HG03520 (cell line): ENCODE results near the gene CCDC60.

Experiments used
- ATAC-seq: cut with Tn5 transposase; IDR thresholded peaks from one replicate; pipeline ENCODE4 v1.9.1; 2021; ENCODE audit warnings: mild to moderate bottlenecking, moderate library complexity; ENCODE audit not compliant: unreplicated experiment

Gene CCDC60, protein sequence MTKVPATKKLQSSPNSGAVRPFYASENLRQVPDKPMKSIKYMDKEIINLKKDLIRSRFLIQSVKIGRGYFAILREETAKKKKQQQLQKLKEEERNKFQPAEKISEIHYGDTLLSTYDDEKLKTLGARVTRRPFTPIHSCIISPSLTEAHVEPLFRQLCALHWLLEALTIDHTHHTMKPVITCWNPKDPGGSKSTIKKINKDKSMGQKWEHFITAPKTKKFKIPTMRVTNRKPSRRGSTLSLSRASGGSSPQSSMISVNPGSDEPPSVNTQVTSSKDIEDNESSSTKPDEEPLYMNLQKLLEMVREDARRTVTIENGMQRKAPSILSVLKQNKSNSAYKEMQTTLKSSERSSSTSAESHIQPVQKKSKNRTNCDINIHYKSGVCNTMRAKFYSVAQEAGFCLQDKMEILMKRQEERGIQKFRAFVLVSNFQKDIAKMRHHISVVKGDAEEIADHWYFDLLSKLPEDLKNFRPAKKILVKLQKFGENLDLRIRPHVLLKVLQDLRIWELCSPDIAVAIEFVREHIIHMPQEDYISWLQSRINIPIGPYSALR

GRCh38 chr12:119334430-119335170 is at the start of gene CCDC60:
Gene CCDC60 (plus strand): TSS chr12:119334729. CDS start chr12:119335177, 448 bp downstream.
- no peak for ATAC-seq

- ATAC-seq = no peak
Observed at GRCh38 chr12:119288576-119288975, 46.0 kb upstream of the CCDC60 start.

GRCh38 chr12:119292893-119293630 is 41.5 kb upstream of the CCDC60 start:
- ATAC-seq = no peak

- ATAC-seq = no peak
Observed at GRCh38 chr12:119294211-119294610, 40.3 kb upstream of the CCDC60 start.

DNA sequence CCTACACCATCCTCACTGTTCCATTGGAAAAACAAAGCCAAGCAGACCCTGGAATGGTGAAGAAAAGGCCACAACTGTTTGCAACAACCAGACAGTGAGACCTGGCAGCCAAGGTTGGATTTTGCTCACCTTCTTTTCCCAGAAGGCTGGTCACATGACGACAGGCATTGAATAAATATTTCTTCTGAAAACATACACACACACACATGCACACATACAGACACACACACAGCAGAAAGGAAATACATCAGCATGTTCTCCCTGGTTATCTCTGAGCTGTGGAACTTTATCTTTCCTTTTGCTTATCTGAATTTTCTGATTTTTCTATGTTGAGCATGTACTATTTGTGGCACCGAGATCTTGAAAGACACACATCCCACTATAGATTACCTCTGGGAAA is 38.0 kb upstream of the CCDC60 start:
- no peak for ATAC-seq

DNA sequence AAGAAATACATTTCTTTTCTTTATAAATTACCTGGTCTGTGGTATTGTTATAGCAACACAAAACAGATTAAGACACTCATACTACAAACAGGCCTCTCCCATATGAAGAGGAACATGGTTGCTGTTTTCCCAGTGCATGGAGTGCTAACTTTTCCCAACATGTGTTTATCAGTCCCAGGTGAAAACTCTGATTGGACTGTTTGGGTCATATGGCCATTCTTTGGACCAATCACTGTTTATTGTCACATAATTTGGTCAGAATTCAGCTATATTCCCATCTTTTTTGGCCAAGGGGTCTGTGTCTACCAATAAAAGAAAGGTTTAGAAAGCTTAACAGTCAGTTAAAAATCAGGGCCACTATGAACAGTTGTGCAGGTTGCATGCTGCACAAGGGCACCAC is 35.4 kb upstream of the CCDC60 start:
- no peak for ATAC-seq

DNA sequence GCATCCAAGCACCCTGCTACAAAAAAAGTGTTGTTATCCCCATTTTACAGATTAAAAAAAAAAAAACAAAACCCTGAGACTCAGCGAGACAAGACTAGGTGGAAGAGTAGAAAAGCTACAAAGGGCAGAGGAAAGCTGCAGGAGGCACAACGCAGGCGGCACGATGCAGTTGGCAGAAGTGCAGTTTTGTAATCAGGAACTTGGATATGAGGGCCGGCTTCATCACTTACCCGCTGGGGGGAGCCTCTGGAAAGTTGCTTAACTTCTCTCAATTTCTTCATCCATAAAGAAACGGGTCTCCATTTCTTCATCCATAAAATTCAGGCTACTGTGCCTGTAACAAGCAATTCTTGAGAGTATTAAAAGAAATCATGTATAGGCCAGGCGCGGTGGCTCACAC is 33.1 kb upstream of the CCDC60 start:
- no peak for ATAC-seq

- no peak for ATAC-seq
Observed at GRCh38 chr12:119302451-119303080, 32.0 kb upstream of the CCDC60 start.

DNA sequence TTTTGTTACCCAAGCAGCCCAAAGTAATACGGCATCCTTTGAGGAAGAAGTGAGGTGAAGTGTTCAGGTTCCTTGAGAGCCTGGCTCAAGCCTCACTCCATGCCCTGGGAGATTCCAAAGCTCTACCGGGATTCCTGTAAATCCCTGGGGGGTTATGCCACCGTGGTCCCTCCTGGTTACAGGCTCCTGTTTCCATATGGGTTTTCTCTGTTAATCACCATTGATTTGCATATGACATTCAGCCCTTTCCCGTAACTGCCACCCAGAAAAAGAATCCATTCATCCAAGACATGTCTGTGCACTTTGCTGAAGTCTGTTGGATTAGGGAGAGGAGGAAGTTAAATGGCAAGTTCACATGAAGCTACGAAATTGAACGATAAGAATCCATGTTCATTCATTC is 27.9 kb upstream of the CCDC60 start:
- no peak for ATAC-seq

GRCh38 chr12:119307747-119308146 is 26.8 kb upstream of the CCDC60 start:
- no peak for ATAC-seq

- no peak for ATAC-seq
Observed at GRCh38 chr12:119308708-119309456, 25.6 kb upstream of the CCDC60 start.

GRCh38 chr12:119311878-119312277 is 22.7 kb upstream of the CCDC60 start:
- ATAC-seq = no peak

GRCh38 chr12:119312904-119313303 is 21.6 kb upstream of the CCDC60 start:
- ATAC-seq = no peak

DNA sequence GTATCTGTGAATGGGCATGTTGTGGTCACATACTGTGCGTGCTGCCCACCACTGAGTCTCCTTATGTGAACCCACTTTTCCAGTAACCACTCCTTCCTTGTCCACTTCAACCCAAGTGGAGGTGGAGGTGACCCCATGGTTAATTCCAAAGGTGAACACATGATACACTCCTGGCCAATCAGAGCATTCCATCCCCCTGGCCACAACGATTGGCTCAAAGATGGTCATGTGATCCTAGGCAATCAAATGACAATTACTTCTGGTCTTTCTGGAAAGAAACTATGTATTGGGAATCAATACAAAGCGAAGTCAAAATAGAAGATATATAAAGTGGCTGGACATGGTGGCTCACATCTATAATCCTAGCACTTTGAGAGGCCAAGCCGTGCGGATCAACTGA is 20.2 kb upstream of the CCDC60 start:
- ATAC-seq = no peak

DNA sequence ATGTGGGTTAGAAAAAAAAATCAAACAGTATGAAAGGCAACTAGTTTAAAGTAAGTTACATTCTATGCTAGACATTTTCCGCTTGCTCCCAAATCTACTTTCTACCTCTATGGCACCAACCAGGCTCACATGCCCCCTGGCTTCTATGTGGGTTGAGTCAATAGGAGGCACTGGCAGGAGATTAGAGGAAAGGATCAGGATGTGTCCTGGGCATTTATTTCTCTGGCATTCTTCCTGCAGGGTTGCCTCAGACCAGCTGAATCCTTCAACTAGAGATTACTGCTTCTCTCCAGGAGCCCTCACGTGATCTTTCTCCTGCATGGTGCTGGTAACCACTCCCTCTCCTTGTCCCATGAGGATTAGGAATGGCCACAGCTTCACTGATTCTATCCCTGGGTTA is 14.9 kb upstream of the CCDC60 start:
- no peak for ATAC-seq

DNA sequence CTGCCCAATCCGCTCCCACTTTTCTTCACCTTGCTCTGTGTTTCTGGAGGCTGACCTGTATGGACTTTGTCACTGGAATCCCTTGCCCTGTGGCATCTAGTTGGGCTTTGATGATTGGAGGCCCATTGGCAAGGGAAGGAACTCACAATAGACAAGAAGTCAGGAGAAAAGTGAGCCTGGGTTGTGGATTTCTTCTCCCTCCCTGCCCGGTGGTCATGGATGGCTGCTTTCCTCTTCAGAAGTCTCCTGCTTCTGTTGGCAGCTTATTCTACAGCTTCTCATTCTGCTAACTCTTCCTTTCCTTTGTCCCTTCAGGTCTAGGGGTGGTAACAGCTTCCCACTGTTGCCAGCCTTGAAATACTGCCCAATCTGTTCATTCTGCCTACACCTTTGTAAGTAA is 13.9 kb upstream of the CCDC60 start:
- no peak for ATAC-seq

DNA sequence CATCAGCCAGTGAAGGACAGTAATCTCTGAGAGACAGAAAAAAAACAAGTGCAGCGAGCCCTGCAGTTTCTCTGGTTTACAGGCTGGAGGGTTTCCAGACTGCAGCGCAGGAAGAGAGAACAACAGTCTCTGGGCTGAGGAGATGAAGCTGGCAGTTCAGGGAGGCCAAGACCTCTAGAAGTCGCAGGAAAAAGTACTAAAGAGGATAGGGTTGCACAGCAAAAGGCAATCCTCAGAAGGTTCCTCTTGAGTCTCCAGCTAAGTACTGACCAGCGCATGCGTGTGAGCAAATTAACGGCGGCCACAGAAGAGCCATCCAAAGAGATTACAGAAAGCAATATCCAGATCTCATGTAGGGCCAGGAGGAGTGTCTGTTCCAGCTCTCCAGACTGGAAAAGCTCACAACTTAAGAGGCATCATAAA is 12.2 kb upstream of the CCDC60 start:
- ATAC-seq = no peak

- ATAC-seq = no peak
Observed at GRCh38 chr12:119325813-119326212, 8.7 kb upstream of the CCDC60 start.

GRCh38 chr12:119326341-119326740 is 8.2 kb upstream of the CCDC60 start:
- no peak for ATAC-seq

DNA sequence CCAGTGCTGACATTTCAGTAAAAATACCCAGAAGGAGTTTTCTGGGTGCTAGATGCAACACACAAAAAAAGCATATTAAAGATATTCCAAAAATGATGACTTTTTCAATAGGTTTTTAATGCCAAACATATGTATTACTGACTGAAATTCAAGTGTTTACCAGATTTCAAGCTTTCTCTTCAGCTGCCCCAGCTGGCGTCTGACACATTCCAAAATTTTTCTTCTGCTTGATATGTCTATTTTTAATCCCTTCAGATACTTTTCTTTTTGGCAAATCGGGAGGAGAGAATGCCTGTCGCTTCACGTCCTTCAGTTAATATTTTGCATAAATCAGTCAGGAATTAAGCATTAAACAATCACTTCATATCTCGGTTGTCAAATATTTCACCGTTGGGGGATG is 7.1 kb upstream of the CCDC60 start:
- ATAC-seq = no peak
